Mesodermal cell (in vitro differentiated cells): ENCODE data around the gene VMO1. TPM values are rescaled to one million over a fixed set of nuclear protein-coding genes. Genes with fewer than 3 reads are reported as not detected.
"Not testable (repeated sequence)": the region's sequence is repeated elsewhere in the genome, so short reads cannot be mapped to it uniquely, and the experiment has no call there.

Experiments
- H3K27ac ChIP-seq: 2 replicates; pipeline ENCODE4 v1.7.0; 2013; ENCODE audit warnings: mild to moderate bottlenecking, low read depth, low read length, moderate library complexity; ENCODE audit not compliant: severe bottlenecking
- H3K36me3 ChIP-seq: 2 replicates; pipeline ENCODE4 v1.7.1; 2013; ENCODE audit warnings: mild to moderate bottlenecking, low read length, moderate library complexity; ENCODE audit not compliant: control insufficient read depth, insufficient read depth
- H3K4me1 ChIP-seq: one replicate; pipeline ENCODE4 v1.7.1; 2013; ENCODE audit warnings: mild to moderate bottlenecking, low read length; ENCODE audit not compliant: insufficient read depth, control insufficient read depth, poor library complexity, severe bottlenecking
- H3K4me3 ChIP-seq: 2 replicates; pipeline ENCODE4 v1.7.0; 2013; ENCODE audit warnings: low read length, control low read depth, mild to moderate bottlenecking; ENCODE audit not compliant: insufficient read depth, poor library complexity, severe bottlenecking; ENCODE audit errors: extremely low read depth
- H3K9me3 ChIP-seq: 2 replicates; pipeline ENCODE4 v1.7.1; 2013; ENCODE audit warnings: mild to moderate bottlenecking, low read length, moderate library complexity; ENCODE audit not compliant: control insufficient read depth
- WGBS, 2 experiments: methylation state at CpG; one replicate each; pipeline ENCODE4 v1.1.5; 2013; ENCODE audit warnings: missing lambda C conversion rate in 2 of 2; ENCODE audit not compliant: insufficient coverage in 2 of 2; 5-methylcytosine and 5-hydroxymethylcytosine counted together
- polyA plus RNA-seq, 2 experiments: library from polyadenylated mRNA; stranded (reverse); fragments of 50-300 nt; gene quantifications; one replicate each; pipeline ENCODE4 v1.2.3, GENCODE V29; 2013

Gene VMO1, protein sequence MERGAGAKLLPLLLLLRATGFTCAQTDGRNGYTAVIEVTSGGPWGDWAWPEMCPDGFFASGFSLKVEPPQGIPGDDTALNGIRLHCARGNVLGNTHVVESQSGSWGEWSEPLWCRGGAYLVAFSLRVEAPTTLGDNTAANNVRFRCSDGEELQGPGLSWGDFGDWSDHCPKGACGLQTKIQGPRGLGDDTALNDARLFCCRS
- 1.5 TPM for polyA plus RNA-seq (2013, experiment 1 of 2)
- polyA plus RNA-seq (2013, experiment 2 of 2) = not detected

- Histone ChIP-seq H3K4me1 (peaks cover 10% of the 10 kb centered on the region), H3K27ac (no peak within 1 kb of the TSS), H3K4me3 (no peak within 1 kb of the TSS), H3K36me3 (no peaks in the 10 kb centered on the region), H3K9me3 (no peaks in the 10 kb centered on the region)
- WGBS, 2 experiments = 73 to 81% methylated on average over 21 of the region's 24 CpGs
Measured at GRCh38 chr17:4786106-4786511, at the start of gene VMO1. Gene VMO1 (minus strand): TSS chr17:4786364. CDS start chr17:4786352, 12 bp downstream.

GRCh38 chr17:4834681-4835020 lies 48.5 kb upstream of the VMO1 start:
- Histone ChIP-seq H3K4me1 (peaks cover 22% of the 10 kb centered on the region), H3K4me3 (peak overlapping the region; percentile 85), H3K27ac (peak overlapping the region; percentile 67), H3K9me3 (no peaks in the 10 kb centered on the region), H3K36me3 (peaks cover 26% of the 10 kb centered on the region)
- whole genome bisulfite sequencing, 2 experiments = 87 to 94% methylated on average over 2 to 3 of the region's 4 CpGs

DNA sequence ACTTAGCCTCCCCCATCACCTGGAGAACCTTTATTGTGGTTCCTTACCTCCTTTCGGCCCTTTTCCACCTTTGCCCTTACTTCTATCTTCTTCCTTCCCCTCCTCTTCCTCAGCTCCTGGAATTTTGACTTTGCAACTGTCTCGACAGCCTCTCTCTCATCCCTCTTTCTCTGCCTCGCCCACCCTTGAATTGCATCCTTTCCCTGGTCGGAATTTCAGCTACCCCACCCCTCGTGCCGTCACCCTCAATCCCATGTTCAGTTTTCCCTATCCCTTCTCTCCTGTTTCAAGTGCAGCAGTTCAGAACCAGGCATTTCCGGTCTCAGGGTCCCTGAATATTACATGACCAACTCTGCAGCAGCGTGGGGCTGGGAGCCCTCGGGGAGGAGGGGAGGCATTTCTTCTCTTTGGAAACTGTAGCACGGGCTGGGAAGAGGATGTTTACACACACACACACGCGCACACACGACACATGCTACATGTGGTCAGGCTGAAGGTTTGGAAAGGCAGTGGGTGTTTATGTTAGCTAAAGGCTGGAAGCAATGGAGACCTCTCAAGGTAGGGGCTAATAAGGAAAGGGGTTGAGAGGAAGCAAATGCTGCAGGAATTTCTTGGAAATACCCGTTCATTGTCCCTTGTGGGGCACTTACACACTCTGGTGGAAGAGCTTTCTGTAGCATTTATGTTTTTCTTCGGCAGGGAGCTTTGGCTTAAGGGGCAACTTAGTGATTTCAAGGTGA lies 47.9 kb upstream of the VMO1 start:
- peak overlapping the region; percentile 67 for H3K27ac ChIP-seq
- peaks cover 21% of the 10 kb centered on the region for H3K4me1 ChIP-seq
- peak overlapping the region; percentile 85 for H3K4me3 ChIP-seq
- no peaks in the 10 kb centered on the region for H3K9me3 ChIP-seq
- WGBS, 2 experiments = 13 to 17% methylated on average over 9 to 10 of the region's 15 CpGs
- peaks cover 22% of the 10 kb centered on the region for H3K36me3 ChIP-seq

DNA sequence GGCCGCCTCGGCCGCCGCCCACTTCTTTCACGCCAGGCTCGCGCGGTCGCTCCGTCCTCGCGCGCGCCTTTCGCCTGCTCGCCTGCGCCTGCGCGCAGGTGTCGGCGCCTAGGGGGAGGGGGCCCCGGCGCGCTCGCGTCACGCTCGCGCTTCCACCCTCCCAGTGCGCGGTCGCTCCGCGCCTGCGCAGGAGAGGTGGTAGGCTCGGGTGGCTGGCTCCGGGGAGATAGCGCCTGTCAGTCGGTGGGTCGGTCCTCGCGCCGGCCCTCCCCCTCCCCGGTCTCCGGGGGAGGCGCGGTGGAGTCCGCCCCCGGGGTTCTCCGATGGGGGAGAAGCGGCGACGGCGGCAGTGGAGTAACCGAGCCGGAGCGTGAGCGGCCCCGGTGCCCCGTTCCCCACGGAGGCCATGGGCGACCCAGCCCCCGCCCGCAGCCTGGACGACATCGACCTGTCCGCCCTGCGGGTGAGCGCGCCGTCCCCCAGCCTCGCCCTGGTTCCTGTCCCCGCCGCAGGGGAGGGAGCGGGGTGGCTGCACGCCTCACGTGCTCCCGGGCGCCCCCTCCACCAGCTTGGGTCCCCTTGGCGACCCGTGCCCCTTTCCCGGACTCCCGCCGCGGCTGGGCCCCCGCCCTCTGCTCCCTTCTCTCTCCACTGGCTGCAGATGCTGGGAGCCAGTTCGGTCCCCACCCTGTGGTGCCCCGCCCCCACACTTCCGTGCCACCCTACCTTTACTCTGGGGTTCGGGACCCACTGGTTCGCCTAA lies 47.2 kb upstream of the VMO1 start, which contains the start of gene MINK1:
Gene MINK1, plus strand, starts transcription at position 163 of the 763 bp plus-strand sequence. Its CDS starts 244 bp downstream, at position 407.
- Histone ChIP-seq H3K36me3 (peaks cover 18% of the 10 kb centered on the region), H3K27ac (peak within 1 kb of the TSS; percentile 71), H3K4me1 (peaks cover 15% of the 10 kb centered on the region), H3K4me3 (peak within 1 kb of the TSS; percentile 85), H3K9me3 (no peaks in the 10 kb centered on the region)
- 0% methylated on average over 47 to 56 of the region's 91 CpGs for WGBS, 2 experiments

DNA sequence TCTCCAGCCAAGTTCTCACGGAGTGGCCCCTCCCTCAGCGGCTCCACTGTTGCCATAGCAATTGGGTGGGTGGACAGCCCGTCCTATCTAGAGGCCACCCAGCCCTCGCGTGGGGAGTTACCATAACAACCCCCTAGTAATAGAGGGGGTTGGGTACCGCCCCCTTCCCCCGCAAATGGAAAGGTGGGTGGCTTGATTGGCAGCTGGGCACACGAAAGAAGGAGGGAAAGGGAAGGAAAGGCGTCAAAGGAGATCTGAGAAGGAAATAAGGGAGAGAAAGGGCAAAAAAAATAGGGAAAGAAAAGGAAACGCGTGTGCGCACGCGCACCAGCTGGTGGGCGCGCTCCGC lies 46.6 kb upstream of the VMO1 start:
- peaks cover 14% of the 10 kb centered on the region for H3K4me1 ChIP-seq
- peak overlapping the region; percentile 85 for H3K4me3 ChIP-seq
- not testable (repeated sequence) for H3K9me3 ChIP-seq
- peaks cover 12% of the 10 kb centered on the region for H3K36me3 ChIP-seq
- peak overlapping the region; percentile 71 for H3K27ac ChIP-seq
- 0 to 2% methylated on average over 10 of the region's 17 CpGs for WGBS, 2 experiments

- Histone ChIP-seq H3K27ac (no peak overlapping the region), H3K4me1 (no peaks in the 10 kb centered on the region), H3K4me3 (no peak overlapping the region), H3K9me3 (no peaks in the 10 kb centered on the region), H3K36me3 (peaks cover 13% of the 10 kb centered on the region)
- 47 to 66% methylated on average over 3 to 6 of the region's 8 CpGs for WGBS, 2 experiments
Measured at GRCh38 chr17:4827399-4827798, 41.2 kb upstream of the VMO1 start.

DNA sequence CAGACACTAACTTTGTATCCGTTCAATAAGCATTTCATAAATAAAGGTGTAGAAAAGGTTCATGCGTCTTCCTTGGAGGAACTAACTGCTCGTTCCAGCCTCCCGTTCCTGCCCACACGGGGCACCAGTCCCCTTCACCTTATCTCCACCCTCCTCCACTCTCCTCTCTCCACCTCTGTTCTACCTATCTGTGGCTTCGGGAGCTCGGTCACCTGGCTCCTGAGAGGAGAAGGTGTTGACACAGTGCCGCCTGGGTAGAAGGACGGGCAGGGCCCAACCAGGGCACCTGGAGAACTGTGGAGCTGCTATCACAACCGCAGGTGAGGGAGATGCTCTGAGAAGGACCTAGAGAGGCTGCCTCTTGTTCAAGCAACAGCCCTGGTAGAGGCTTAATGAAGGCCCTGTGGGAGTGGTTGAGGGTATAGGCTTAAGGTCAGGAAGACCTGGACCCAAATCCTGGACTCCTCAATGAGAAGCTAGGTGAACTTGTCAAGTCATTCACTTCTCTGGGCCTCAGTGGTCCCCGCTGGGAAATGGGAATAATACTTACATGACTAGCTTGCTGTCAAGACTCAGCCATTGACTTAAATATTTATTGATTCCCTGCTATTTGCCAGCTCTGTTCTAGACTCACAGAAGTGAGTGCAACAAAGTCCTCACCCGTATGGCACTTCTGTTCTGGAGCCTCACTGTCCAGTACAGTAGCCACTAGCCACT lies 37.4 kb upstream of the VMO1 start:
- Histone ChIP-seq H3K4me1 (no peaks in the 10 kb centered on the region), H3K9me3 (no peaks in the 10 kb centered on the region), H3K27ac (no peak overlapping the region), H3K36me3 (peaks cover 33% of the 10 kb centered on the region), H3K4me3 (no peak overlapping the region)
- 92 to 96% methylated on average over 9 to 11 of the region's 12 CpGs for WGBS, 2 experiments

DNA sequence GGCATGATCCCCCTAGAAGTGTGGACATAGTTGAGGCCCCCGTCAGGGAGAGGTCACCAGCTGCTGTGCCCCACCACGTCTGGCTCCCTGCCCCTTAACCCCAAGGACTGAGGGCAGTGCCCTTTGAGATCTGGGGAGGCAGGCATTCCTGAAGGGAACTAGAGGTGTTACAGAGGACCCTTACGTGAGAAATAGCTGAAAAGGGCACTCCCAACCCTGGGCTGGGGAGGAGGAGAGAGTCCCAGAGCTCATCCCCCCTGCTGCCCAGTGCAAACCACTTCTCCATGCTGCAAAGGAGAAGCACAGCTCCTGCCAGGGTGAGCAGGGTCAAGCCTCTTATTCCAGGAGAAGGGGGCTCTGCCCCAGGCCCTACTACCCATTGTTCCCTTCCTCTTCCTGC lies 36.7 kb upstream of the VMO1 start:
- Histone ChIP-seq H3K4me1 (no peaks in the 10 kb centered on the region), H3K9me3 (no peaks in the 10 kb centered on the region), H3K27ac (no peak overlapping the region), H3K36me3 (peaks cover 40% of the 10 kb centered on the region), H3K4me3 (no peak overlapping the region)
- WGBS, 2 experiments = 87 to 90% methylated on average over 2 to 3 of the region's 3 CpGs

DNA sequence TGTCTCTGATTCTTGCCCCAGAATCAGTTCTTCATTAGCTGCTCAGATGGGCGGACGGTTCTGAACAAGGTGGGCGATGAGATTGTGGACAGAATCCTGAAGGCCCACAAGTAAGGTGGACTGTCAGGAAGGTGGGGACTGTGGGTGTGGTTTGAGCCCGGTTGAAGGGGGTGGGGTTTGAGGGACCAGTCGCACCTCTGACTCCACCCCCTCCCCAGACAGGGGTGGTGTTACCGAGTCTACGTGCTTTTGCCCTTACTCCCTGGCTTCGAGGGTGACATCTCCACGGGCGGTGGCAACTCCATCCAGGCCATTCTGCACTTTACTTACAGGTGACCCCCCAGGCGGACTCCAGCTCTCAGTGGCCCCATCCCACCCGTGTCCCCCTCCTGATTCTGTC lies 32.1 kb upstream of the VMO1 start:
- Histone ChIP-seq H3K36me3 (peaks cover 74% of the 10 kb centered on the region), H3K4me1 (no peaks in the 10 kb centered on the region), H3K4me3 (no peak overlapping the region), H3K9me3 (no peaks in the 10 kb centered on the region), H3K27ac (no peak overlapping the region)
- WGBS, 2 experiments = 93% methylated on average over 5 to 12 of the region's 12 CpGs

DNA sequence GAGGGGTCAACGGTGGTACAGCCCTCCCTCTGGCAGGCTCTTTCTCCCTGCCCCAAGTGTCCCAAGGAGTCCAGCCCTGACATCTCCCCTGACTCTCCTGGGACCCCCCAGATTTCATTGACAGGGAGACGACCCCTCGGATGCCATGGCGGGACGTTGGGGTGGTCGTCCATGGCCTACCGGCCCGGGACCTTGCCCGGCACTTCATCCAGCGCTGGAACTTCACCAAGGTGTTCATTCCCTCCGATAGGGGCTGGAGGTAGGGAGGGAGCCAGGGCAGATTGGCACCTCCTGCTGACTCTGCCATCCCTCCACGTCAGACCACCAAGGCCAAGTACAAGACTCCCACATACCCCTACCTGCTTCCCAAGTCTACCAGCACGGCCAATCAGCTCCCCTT lies 30.7 kb upstream of the VMO1 start:
- no peak overlapping the region for H3K27ac ChIP-seq
- WGBS, 2 experiments = 98 to 99% methylated on average over 6 to 12 of the region's 13 CpGs
- H3K36me3 ChIP-seq = peaks cover 67% of the 10 kb centered on the region
- no peaks in the 10 kb centered on the region for H3K4me1 ChIP-seq
- H3K4me3 ChIP-seq = no peak overlapping the region
- H3K9me3 ChIP-seq = no peaks in the 10 kb centered on the region
